Right lobe of liver (tissue), 4 donors: Measurements from ENCODE around the gene BCKDK.

ENCODE experiments used
- POLR2A ChIP-seq: fragments of 450-650 bp; IDR thresholded peaks from one replicate; pipeline ENCODE4 v1.6.1; 2017; ENCODE audit warnings: antibody characterized with exemption, mild to moderate bottlenecking
- TF ChIP-seq, protein P1 (sequence below), 4 donors: fragments of 200-600 bp in 3 of 4; fragments of 450-650 bp in 1 of 4; IDR thresholded peaks; one replicate each; pipeline versions ENCODE4 v1.5.1 to v1.8.0; 2016 to 2022; ENCODE audit warnings: antibody characterized with exemption in 4 of 4, mild to moderate bottlenecking in 2 of 4
- donor health status: DM: no; HTN: no; CAD: no.
- donor health status: DM: no; HTN: no; CAD: no.
- donor health status: DM: no; HTN: yes; CAD: no.

DNA sequence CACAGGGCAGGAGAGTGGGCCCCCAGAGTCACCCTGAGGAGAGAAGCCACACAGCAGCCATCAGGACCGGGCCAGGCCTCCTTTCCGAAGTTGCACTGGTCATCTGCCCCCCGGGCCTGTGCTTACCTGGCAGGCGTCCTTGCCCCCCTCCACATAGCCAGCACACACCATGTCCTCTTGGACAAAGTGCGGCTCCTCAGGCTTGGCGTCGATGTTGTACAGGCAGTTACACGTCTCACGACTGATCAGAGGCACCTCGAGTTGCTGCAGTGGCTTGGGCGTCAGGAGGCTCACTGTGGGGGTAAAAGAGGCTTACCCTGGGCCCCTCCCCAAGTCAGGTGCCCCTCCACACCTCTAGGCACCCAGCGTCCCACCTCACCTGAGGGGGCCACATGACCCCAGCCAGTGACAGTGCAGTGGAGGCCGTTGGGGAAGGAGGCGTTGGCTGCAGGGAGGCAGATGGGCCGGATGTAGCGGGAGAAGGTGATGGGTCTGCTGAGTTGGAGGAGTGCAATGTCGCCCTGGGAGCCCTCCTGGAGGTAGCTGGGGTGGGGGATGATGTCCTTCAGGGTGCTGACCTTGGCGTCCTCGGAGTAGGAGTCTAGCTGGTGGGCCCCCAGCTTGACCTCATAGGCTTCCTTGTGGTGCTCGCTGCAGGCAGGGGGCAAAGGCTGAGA lies 24.3 kb downstream of the BCKDK start:
- TF ChIP-seq, protein P1, sequence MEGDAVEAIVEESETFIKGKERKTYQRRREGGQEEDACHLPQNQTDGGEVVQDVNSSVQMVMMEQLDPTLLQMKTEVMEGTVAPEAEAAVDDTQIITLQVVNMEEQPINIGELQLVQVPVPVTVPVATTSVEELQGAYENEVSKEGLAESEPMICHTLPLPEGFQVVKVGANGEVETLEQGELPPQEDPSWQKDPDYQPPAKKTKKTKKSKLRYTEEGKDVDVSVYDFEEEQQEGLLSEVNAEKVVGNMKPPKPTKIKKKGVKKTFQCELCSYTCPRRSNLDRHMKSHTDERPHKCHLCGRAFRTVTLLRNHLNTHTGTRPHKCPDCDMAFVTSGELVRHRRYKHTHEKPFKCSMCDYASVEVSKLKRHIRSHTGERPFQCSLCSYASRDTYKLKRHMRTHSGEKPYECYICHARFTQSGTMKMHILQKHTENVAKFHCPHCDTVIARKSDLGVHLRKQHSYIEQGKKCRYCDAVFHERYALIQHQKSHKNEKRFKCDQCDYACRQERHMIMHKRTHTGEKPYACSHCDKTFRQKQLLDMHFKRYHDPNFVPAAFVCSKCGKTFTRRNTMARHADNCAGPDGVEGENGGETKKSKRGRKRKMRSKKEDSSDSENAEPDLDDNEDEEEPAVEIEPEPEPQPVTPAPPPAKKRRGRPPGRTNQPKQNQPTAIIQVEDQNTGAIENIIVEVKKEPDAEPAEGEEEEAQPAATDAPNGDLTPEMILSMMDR (IDR thresholded peaks at IDR 0.05) = no peak
- TF ChIP-seq POLR2A = no peak
